CD4-positive, alpha-beta T cell treated with Interleukin-6 for 4 hours (primary cell): Measurements from ENCODE around the gene MAML3.

Source experiments
- DNase-seq: peaks from one replicate; pipeline ENCODE4 v3.0.0-alpha.2; 2020; ENCODE audit warnings: mixed read lengths

The MAML3 gene

DNA sequence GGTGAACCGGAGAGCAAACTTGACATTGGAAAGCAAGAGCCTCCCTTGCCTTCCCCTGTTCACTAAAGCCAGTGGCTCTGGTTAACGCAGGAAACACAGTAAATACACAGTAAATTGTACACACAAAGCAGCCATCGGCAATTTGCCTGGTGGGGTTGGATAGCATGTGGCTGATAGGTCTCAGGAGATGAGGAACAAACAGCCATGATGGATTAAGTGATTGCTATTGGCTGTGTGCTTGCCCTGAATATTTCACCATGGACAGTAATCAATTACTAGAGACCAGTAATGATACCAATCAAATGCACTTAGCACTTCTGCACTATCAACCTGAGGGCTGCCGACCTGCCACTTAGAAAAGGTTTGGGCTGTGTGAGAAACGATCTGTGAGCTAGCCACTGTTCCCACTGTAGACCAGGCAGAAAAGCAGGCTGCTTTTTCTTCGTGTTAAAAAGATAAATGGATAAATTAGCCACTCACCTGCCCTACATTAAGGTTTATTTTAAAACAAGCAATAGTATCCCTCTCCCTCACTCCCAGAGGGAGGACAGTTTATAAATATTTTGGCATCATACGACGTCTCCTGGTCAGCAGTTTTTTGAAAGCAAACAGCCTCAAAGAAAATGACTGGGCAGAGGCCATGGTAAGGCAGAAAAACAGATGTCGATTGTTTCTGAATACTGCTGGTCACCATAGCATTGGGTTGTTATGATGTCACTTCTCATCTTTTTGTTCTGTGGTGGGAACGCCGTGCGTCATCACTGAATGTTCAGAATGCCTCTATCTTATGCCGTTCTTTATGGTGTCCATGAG is 167.1 kb downstream of the MAML3 start:
- DNase-seq: no peak

DNA sequence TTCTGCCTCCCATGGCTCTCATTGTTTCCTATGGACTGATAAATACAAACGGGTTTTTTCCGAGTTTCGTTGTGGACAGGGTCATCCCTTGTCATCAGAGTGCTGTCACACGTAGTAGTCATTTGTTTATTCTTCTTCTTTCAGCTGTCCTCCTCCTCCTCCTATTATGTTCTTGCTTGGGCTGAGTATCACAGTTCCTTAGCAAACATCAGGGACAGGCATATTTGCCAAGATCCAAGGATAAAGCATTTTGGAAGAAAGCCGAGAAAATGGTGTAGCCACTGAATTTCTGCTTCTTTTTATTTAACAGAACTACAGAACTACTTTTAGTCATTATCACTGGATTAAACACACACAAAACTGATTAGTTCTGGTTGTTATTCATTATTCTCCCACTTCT is 167.9 kb downstream of the MAML3 start:
- no peak for DNase-seq

DNA sequence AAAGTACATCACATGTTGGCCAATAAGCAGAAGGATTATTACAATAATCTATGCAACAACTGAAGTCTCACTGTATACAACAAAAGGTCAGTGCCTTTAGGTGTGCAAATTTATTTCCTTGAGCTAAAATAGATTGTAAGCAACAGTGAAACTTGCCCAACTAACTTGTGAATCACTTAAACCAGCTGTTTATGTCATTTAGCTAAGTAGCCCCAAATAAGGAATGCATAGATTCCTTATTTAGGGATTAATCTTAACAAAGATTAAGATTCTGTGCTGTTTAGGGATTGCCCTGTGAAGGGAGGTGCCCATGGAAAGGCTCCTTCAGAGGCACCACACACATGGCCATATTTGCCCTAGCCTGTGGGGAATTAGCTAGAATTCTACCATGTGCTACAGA is 168.6 kb downstream of the MAML3 start:
- no peak for DNase-seq

DNA sequence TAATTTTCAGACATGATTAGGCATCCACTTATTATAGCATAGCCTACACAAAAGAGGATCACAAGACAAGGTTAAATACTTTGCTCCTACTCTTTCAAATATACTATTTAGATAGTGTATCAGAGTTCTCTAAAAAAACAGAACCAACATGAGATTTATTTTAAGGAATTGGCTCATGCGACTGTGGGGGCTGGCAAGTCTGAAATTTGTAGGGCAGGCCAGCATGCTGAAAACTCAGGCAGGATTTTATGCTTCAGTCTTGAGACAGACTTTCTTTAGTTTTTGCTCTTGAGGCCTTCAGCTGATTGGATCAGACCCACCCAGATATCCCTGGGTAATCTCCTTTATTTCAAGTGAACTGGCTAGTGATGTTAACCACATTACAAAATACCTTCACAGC is 169.5 kb downstream of the MAML3 start:
- no peak for DNase-seq

DNA sequence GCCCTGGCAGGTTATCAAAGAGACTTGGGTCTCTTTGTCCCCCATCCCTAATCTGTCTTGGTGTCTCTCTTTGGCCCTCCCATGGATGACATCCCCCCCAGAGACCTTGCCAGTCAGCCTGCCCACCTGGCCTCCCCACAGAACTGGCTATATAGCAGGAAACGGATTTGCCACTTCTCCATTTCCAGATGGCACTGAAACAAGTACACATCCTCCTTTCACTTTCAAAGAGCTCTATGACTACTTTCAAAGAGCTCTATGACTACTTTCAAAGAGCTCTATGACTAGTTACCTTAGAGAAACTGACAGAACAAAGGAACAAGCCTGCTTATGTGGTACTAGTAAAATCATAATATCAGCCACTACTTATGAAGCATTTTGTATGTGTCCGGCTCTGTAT is 175.3 kb downstream of the MAML3 start:
- no peak for DNase-seq

DNA sequence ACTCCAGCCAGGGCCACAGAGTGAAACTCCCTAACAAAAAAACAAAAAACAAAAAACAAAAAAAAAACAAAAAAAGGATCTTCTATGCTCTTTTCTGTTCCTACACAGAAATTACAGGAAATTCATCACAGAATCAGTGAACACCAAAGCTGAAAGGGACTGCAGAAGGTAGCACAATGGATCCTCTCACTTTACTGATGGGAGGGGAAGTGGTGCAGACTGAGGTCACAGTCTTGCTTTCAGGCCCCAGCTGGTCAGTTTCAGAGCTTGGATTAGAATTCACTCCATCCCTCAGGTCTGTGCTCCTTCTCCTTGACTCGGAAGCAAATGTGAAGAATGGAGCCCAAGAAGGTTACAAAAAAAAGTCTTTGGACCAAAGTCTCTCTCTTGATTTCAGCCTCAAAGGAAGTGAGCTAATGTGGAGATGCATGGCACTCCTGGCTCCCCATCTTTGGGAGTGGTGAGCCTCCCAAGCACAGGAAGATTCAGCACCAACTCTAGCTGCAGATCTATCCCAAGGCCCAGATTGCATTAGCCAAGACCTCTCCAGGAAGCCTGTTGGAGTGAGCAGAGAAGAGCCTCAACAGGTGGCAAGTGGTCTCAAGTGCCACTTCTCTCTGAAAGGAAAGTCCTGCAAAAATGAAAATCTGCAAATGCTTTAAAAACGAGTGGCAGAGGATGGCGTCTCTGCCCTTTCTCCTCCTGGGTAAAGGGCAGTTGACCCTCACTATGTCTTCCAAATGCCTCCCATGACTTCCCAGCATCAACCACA is 176.0 kb downstream of the MAML3 start:
- no peak for DNase-seq

DNA sequence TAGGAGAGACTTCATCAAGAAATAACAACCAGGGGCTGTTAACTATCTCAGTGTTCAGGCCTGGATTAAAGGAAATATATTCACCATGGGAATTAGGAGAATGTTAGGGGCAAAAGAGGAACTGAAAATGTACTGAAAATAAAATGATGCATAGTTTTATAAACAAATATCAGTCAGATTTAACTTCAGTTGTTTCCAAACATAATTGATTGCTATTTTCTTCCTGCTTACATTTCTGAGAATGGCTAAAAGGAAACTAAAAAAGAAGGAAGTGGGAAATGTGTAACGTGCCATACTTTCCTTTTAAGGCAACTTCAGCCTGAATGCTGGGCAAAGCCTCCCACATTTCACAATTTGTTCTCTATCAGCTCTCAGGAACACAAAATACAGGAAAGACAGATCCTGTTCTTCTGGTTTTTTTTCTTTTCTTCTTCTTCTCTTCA is 178.1 kb downstream of the MAML3 start:
- no peak for DNase-seq

DNA sequence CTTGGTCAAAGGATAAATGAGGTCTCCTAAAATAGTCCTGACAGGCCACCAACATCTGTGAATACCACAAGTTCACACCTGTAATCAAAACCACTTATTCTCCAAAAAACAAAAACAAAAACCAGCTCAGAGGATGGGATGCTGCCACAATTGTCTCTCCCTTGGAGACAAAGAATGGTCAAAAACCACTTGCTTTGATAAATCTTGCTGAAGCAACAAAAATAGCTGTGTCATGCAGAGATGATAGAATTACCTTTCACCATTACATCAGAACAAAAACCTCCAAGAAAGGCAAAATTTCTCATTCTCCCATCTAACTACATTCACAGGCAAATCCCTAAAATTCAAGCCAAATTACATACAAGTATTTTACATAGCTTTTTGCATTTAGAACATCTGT is 180.4 kb downstream of the MAML3 start:
- no peak for DNase-seq

DNA sequence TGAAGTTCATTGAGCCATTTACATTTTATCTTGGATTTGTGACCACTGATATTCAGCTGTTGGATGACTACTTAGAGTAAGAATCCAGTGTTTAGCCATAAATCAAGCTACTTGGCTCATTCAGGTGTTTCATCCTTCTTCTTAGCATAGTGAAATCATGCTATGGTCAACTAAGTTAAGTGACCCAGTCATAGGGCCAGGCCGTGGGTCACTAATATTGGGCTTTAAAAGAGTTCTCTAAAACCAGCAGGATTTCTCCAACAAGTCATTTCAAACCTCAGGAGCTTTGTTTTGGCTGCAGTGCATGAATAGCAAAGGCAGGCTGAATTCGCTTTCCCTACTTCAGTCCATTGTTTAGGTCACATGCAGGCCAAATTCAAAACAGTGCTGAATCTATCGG is 181.0 kb downstream of the MAML3 start:
- no peak for DNase-seq

DNA sequence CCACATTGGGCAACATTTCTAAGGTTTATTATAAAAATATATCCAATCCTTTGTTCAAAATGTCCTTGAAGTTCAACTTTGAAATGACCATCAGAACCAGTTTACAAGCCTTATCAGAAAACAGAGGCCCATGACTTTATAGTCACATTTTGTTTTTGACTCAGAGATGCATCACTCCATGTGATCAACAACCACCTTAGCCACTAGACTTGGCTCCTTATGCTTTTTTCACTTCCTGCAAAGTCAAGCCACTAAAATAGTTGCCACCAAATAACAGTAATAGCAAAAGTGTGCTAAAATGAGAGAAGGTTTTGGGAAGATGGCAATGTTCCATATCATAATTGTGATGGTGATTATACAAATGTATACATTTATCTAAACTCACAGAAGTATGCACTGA is 181.7 kb downstream of the MAML3 start:
- DNase-seq: no peak

DNA sequence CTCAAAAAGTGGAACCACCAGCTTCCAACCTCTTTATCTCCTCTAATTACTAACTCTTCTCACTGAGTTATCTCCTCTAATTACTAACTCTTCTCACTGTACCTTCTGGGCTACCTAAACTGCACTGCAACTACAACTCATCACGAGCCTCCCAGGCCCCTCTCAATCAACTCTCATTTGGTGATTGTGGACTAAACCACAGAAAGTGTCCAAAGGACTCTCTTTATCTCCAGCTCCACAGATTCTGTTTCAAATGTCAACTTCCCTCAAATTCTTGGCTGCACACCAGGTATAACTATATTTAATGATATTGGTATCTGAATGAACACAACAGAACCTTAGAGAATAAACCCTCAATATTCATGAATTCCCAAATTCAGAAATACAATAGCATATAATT is 182.9 kb downstream of the MAML3 start:
- no peak for DNase-seq

DNA sequence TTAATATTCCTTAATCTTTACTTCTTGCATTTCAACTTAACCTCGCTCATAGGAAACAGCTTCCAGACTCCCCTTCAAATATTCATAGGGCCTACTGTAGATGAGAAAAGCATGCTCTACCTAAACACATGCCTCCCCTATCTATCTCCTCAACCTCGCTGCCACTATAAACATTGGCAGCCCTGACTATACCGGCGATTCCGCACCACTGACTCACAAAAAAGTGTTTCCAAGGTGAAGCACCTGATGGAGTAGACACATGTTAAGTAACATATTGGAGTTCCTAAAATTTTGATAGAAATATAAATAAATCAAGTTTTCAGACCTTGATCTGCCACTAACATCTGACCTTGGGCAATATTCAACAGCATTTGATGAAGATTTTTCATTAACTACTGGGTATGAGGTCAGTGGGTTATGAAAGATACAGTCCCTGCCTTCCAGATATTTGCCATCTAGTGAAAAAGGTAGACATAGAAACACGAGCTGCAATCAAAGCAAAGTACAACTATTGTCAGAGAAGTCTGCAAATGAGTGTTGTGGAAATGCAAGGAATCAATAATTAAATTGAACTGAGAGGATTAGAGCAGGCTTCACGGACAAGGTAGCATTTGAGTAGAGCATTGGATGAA is 184.2 kb downstream of the MAML3 start:
- DNase-seq: no peak

DNA sequence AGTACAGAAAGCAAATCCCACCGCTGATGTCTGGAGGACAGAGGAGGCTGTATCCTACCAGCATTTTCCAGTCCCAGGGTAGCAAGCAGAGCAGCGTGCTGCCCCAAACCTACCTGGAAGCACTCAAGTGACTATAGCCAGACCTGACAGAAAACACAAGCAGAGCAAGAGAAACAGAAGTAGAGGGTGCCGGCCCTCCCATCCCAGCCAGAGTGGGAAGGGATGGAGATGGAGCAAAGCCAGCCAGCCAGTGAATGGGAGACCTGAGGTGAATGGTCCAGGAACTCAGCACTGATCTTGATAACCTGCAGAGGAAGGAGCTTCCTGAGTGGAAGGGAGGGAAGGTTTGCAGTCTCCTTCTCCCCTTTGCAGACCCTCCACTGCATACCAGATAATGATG is 185.2 kb downstream of the MAML3 start:
- no peak for DNase-seq

DNA sequence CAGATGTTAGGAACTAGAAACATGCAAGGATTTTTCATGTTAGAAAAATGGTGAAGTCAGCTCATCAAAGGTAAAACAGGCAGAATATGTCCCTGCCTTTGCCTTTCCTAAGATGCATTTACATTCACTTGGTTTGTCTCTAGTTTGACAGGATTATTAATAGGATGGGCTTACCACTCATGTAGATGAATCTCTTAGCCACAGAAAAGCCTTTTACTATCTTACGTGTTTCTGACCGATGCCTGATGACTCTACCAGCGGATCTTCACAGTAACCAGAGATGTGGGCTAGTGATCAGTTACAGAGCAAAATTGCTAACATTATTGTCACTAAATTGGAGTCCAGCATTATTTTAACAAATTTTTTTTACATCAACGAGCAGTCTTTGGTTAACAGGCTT is 187.6 kb downstream of the MAML3 start:
- DNase-seq: no peak

DNA sequence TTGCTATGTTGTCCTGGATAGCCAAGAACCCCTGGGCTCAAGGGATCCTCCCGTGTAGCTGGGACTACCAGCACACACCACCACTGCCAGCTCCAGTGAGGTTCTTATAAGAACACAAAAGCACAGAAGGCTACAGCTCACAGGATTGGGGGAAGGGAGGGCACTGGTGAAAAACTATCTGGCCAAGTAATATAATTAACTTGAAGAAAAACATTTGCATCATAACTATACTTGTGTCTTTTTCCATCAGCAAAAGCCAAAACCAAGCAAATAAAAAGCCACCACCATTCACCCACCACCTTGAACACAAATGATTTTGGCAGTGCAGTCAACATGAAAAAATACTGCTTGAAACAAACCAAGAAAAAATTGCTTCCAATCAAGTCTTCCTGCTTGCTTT is 188.2 kb downstream of the MAML3 start:
- no peak for DNase-seq

DNA sequence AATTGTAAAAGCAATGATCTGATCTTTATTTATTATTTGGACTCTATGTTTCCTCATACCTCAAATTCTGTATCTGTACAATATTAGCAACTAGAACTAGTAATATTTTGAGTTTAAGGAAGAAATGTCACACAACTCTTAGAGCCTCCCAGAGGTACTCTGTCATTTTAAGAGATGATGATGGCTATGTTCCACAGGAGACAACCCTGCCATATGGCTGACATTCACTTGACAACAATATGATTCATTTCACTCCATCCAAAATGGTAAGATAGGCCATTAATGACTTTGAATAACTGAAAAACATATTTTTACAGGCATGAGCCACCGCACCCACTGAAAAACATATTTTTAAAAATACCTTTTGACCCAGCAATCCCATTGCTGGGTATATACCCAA is 190.3 kb downstream of the MAML3 start:
- DNase-seq: no peak

DNA sequence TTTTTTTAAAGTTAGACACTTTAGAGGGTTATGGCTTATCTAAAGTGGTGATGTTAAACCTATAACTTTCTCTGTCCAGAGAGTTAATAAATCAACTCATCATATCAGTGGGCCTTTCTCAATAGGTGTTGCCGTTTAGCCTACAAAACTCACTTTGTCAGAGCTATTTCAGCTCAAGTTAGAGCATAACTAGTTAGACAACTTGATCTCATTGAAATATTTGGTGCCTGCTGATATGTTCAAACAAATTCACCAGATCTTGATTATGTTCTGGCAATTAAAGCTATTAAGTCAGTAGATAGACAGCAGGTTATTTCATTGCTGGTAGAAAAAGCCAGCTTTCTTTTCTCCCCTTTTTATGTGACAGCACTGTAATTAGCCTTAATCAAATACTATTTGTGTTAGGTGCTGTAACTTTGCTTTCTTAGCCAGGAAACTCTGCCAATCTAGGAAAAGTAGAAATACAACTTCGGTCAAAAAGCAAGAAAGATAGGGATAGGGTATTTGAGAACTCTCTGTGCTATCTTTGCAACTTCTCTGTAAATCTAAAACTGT is 191.8 kb downstream of the MAML3 start:
- no peak for DNase-seq

DNA sequence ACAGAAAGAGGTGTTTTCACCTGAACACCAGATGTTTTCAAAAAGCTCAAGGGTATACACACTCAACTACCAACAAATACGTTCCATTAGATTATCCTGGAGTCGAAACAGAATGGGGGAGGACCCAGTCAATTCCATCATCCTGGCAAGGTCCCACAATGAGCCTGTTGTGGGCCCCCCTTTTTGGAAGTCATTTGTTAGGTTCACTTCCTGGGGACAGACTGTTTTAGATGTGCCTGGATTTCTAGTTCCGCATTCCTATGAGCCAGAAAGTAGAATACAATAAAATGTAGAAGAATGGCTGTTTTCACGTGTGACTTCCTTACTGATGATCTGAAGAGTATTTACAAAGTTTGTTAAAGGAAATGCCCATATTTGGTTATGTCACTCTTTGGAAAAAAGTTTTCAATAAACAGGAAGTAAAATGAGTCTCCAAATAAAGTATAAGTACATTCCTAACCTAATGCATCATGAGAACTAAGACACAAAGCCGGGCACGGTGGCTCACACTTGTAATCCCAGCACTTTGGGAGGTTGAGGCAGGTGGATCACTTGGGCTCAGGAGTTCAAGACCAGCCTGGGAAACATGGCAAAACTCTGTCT is 192.5 kb downstream of the MAML3 start:
- no peak for DNase-seq

DNA sequence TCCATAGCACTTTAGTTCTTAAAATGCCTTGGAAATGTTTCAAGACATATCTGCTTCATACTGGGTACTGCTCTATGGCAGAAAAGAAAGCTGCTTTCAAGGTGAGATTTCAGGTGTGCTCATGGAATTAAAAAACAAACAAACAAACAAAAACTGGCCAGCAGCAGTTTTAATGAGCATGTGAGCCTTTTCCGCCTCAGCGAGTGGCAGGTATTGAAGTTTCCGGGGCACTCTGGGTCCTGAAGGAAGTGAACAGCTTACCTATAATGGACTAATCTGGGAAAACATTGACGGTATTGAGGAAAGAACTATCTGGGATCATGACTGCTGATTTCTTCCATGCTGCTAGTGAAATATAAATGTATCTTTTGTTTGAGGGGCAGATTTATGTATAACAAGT is 194.6 kb downstream of the MAML3 start:
- DNase-seq: no peak

DNA sequence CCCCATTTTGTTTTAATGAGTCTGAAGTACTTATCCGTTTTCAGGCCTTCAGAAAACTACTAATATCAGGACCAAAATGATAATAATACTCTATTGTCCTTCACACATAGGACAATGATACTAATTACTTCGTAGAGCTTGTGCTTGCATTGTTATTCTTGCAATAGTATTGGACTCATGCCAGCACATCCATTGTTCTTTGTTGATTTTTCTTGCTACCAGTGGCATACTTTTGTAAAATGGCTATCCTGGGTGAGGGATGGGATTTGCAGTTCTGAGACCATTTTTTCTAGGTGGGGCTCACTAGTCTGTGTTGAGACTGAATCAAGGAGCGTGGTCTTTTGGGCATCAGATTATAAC is 195.3 kb downstream of the MAML3 start:
- no peak for DNase-seq

DNA sequence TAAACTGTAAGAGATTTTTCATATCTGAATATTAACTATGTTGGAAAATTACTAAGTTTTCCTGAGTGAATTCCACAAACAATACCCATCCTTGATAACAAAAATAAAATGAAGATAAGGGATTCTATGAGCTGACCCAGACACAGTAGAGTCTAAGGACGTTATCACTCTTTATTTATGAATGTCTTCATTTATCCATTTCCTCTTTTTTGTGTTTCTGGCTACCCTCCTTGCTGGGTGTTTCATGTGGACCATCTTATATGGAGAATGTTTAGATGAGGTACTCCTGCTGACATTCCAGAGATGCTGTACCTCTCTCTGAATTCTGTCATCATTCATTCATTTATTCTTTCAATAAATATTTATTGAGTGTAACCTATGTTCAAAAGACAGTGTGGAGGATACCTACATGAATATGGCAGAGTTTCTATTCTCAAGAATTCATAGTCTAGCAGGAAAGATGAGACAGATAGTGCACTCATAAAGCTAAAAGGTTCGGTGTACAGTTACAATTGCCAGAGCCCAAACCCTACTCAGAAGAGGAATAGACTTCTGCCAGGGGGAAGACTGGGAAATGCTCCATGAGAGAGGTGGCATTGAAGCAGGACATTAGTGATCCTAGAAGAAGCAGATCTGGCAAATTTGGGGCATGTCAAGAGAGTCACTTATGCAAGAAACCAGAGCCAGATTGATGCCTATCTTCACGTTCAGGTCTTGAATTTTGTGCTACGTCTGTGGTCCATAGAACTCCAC is 195.8 kb downstream of the MAML3 start:
- no peak for DNase-seq

DNA sequence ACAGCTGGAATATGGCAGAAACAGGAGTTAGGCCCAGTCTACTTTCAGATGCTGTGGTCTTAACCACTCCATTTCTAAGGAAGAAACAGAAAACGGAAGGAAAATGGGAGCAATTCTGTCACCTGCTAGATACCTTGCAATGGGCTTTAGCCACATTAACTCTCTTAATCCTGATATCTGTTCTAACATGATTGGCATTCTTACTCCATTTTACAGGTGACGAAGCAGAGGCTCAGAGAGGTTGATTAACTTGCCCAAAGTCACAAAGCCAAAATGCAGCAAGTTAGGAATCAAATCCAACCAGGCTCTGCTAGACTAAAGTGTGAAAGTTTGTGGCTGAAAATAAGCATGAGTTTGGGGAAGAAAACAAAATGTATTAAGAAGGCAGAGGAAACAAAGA is 196.9 kb downstream of the MAML3 start:
- DNase-seq: no peak
